ENCODE measurements around the gene MET. TPM values are rescaled to one million over a fixed set of nuclear protein-coding genes. Genes with fewer than 3 reads are reported as not detected.

Gene MET
- total and polyA plus RNA-seq, 2 of the 13 experiments (the other 11 are each of a cell fraction or from before 2014, with no cell fraction given), result 21.8 to 31.5 TPM

- TF ChIP-seq, protein P1, sequence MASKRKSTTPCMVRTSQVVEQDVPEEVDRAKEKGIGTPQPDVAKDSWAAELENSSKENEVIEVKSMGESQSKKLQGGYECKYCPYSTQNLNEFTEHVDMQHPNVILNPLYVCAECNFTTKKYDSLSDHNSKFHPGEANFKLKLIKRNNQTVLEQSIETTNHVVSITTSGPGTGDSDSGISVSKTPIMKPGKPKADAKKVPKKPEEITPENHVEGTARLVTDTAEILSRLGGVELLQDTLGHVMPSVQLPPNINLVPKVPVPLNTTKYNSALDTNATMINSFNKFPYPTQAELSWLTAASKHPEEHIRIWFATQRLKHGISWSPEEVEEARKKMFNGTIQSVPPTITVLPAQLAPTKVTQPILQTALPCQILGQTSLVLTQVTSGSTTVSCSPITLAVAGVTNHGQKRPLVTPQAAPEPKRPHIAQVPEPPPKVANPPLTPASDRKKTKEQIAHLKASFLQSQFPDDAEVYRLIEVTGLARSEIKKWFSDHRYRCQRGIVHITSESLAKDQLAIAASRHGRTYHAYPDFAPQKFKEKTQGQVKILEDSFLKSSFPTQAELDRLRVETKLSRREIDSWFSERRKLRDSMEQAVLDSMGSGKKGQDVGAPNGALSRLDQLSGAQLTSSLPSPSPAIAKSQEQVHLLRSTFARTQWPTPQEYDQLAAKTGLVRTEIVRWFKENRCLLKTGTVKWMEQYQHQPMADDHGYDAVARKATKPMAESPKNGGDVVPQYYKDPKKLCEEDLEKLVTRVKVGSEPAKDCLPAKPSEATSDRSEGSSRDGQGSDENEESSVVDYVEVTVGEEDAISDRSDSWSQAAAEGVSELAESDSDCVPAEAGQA (IDR thresholded peaks at IDR 0.05; ENCODE audit: low read depth), result no peak
- TF ChIP-seq, protein P1 (CRISPR knock-in tag; IDR thresholded peaks at IDR 0.05; ENCODE audit: borderline replicate concordance), result peak; percentile 39; the same call in 1 of the 2 replicates
- TF ChIP-seq, protein P2, sequence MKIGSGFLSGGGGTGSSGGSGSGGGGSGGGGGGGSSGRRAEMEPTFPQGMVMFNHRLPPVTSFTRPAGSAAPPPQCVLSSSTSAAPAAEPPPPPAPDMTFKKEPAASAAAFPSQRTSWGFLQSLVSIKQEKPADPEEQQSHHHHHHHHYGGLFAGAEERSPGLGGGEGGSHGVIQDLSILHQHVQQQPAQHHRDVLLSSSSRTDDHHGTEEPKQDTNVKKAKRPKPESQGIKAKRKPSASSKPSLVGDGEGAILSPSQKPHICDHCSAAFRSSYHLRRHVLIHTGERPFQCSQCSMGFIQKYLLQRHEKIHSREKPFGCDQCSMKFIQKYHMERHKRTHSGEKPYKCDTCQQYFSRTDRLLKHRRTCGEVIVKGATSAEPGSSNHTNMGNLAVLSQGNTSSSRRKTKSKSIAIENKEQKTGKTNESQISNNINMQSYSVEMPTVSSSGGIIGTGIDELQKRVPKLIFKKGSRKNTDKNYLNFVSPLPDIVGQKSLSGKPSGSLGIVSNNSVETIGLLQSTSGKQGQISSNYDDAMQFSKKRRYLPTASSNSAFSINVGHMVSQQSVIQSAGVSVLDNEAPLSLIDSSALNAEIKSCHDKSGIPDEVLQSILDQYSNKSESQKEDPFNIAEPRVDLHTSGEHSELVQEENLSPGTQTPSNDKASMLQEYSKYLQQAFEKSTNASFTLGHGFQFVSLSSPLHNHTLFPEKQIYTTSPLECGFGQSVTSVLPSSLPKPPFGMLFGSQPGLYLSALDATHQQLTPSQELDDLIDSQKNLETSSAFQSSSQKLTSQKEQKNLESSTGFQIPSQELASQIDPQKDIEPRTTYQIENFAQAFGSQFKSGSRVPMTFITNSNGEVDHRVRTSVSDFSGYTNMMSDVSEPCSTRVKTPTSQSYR (CRISPR knock-in tag; IDR thresholded peaks at IDR 0.05; ENCODE audit: borderline replicate concordance), result no peak; the same call in 1 of the 2 replicates
- TF ChIP-seq REL (CRISPR knock-in tag; conservative IDR thresholded peaks at IDR 0.05), result no peak
- TF ChIP-seq, protein P3, sequence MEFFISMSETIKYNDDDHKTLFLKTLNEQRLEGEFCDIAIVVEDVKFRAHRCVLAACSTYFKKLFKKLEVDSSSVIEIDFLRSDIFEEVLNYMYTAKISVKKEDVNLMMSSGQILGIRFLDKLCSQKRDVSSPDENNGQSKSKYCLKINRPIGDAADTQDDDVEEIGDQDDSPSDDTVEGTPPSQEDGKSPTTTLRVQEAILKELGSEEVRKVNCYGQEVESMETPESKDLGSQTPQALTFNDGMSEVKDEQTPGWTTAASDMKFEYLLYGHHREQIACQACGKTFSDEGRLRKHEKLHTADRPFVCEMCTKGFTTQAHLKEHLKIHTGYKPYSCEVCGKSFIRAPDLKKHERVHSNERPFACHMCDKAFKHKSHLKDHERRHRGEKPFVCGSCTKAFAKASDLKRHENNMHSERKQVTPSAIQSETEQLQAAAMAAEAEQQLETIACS (CRISPR knock-in tag; IDR thresholded peaks at IDR 0.05), result no peak
- TF ChIP-seq, protein P4, sequence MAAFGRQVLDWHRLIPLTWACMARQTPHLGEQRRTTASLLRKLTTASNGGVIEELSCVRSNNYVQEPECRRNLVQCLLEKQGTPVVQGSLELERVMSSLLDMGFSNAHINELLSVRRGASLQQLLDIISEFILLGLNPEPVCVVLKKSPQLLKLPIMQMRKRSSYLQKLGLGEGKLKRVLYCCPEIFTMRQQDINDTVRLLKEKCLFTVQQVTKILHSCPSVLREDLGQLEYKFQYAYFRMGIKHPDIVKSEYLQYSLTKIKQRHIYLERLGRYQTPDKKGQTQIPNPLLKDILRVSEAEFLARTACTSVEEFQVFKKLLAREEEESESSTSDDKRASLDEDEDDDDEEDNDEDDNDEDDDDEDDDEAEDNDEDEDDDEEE (CRISPR knock-in tag; IDR thresholded peaks at IDR 0.05), result no peak
- peak; percentile 63 for TF ChIP-seq PITX1 (CRISPR knock-in tag; IDR thresholded peaks at IDR 0.05)
- no peak for TF ChIP-seq HINFP (CRISPR knock-in tag; IDR thresholded peaks at IDR 0.05; ENCODE audit: low read depth)
- TF ChIP-seq ZNF30 (CRISPR knock-in tag; IDR thresholded peaks at IDR 0.05), result no peak
- peak; percentile 94; the same call in 1 of the 2 replicates for TF ChIP-seq MBD4 (IDR thresholded peaks at IDR 0.05; ENCODE audit: borderline replicate concordance, low read length)
- TF ChIP-seq ZSCAN22 (CRISPR knock-in tag; IDR thresholded peaks at IDR 0.05), result no peak
- TF ChIP-seq XBP1 (CRISPR knock-in tag; IDR thresholded peaks at IDR 0.05), result no peak
- TF ChIP-seq EP300 (IDR thresholded peaks at IDR 0.05; ENCODE audit: low read depth in 2 of 2, low read length in 2 of 2), result peak; percentile 41 to 95; a peak in 3 of 4 replicates
- peak; percentile 76 for TF ChIP-seq EP300 (CRISPR knock-in tag; IDR thresholded peaks at IDR 0.05; ENCODE audit: borderline replicate concordance)
- no peak for TF ChIP-seq XRCC5 (optimal IDR thresholded peaks at IDR 0.05; ENCODE audit: low read length)
- TF ChIP-seq GFI1 (CRISPR knock-in tag; IDR thresholded peaks at IDR 0.05; ENCODE audit: borderline replicate concordance), result peak; percentile 77
Observed at GRCh38 chr7:116810267-116811116, 138.5 kb downstream of the MET start (continued).

Data from HepG2 (cell line).